ENCODE results near the gene IL36RN. TPM values are rescaled to one million over a fixed set of nuclear protein-coding genes. Genes with fewer than 3 reads are reported as not detected.

IL36RN gene
- polyA plus RNA-seq, result not detected
- long read RNA-seq, donor 1, result 0 reads
- long read RNA-seq, donor 2, result 0 reads
- long read RNA-seq, donor 3, result 0 reads
- long read RNA-seq, donor 4, result 0 reads
- long read RNA-seq, donor 5, result 0 reads
- long read RNA-seq, donor 6, result 0 reads
- long read RNA-seq, donor 7, result 0 reads
- long read RNA-seq, donor 8, partial matches to known transcripts, result 0 of 1 reads
- long read RNA-seq, donor 8, other reads (novel, unspliced or antisense), result 0 of 1 reads
- long read RNA-seq, donor 9, result 0 reads
- long read RNA-seq, donor 10, result 0 reads

- 79 to 85% (median 83%) methylated on average over 15 of the region's 15 CpGs for WGBS, 3 donors
- Histone ChIP-seq H3K4me1 (ENCODE audit: control insufficient read depth in 3 of 3, insufficient read depth in 2 of 3, low read depth in 1 of 3, low read length in 2 of 3) (peaks cover 0 to 10% (median 0%) of the 10 kb centered on the region in 3 donors), H3K9me3 (ENCODE audit: control insufficient read depth in 2 of 2, insufficient read depth in 1 of 2, low read depth in 1 of 2, low read length in 1 of 2) (peaks cover 0 to 19% of the 10 kb centered on the region in 2 donors), H3K36me3 (ENCODE audit: control insufficient read depth in 3 of 3, insufficient read depth in 2 of 3, low read depth in 1 of 3, low read length in 3 of 3) (no peaks in the 10 kb centered on the region), H3K27ac (ENCODE audit: low read depth in 1 of 3, low read length in 2 of 3) (no peak within 1 kb of the TSS), H3K4me3 (ENCODE audit: low read depth in 1 of 3, low read length in 3 of 3) (no peak within 1 kb of the TSS), H3K27me3 (ENCODE audit: control insufficient read depth in 3 of 3, insufficient read depth in 3 of 3, low read length in 3 of 3) (no peaks in the 10 kb centered on the region)
- no peak for FAIRE-seq
- DNase-seq, result no peak
Observed at GRCh38 chr2:113058998-113059960, at the start of gene IL36RN. TSS of gene IL36RN (plus strand) at chr2:113059198. CDS start at chr2:113059439, 241 bp downstream.

GRCh38 chr2:113009622-113010021 lies 49.4 kb upstream of the IL36RN start:
- FAIRE-seq, result peak; percentile 61
- no peaks in the 10 kb centered on the region for H3K36me3 ChIP-seq (ENCODE audit: control insufficient read depth in 3 of 3, insufficient read depth in 2 of 3, low read depth in 1 of 3, low read length in 3 of 3)
- DNase-seq, result no peak
- no peak overlapping the region for H3K27ac ChIP-seq (ENCODE audit: low read depth in 1 of 3, low read length in 2 of 3)
- 66 to 76% (median 74%) methylated on average over 1 of the region's 1 CpG for WGBS, 3 donors
- no peaks in the 10 kb centered on the region for H3K9me3 ChIP-seq (ENCODE audit: control insufficient read depth in 2 of 2, insufficient read depth in 1 of 2, low read depth in 1 of 2, low read length in 1 of 2)
- no peaks in the 10 kb centered on the region for H3K4me1 ChIP-seq (ENCODE audit: control insufficient read depth in 3 of 3, insufficient read depth in 2 of 3, low read depth in 1 of 3, low read length in 2 of 3)
- H3K4me3 ChIP-seq (ENCODE audit: low read depth in 1 of 3, low read length in 3 of 3), result no peak overlapping the region
- H3K27me3 ChIP-seq (ENCODE audit: control insufficient read depth in 3 of 3, insufficient read depth in 3 of 3, low read length in 3 of 3), result peaks cover 0 to 3% (median 0%) of the 10 kb centered on the region in 3 donors

GRCh38 chr2:113010088-113010487 lies 48.9 kb upstream of the IL36RN start:
- peaks cover 0 to 3% (median 0%) of the 10 kb centered on the region in 3 donors for H3K27me3 ChIP-seq (ENCODE audit: control insufficient read depth in 3 of 3, insufficient read depth in 3 of 3, low read length in 3 of 3)
- FAIRE-seq (no peak), DNase-seq (no peak)
- H3K9me3 ChIP-seq (ENCODE audit: control insufficient read depth in 2 of 2, insufficient read depth in 1 of 2, low read depth in 1 of 2, low read length in 1 of 2), result no peaks in the 10 kb centered on the region
- no peak overlapping the region for H3K27ac ChIP-seq (ENCODE audit: low read depth in 1 of 3, low read length in 2 of 3)
- no peaks in the 10 kb centered on the region for H3K36me3 ChIP-seq (ENCODE audit: control insufficient read depth in 3 of 3, insufficient read depth in 2 of 3, low read depth in 1 of 3, low read length in 3 of 3)
- H3K4me1 ChIP-seq (ENCODE audit: control insufficient read depth in 3 of 3, insufficient read depth in 2 of 3, low read depth in 1 of 3, low read length in 2 of 3), result no peaks in the 10 kb centered on the region
- 33 to 45% (median 42%) methylated on average over 2 of the region's 2 CpGs for WGBS, 3 donors
- no peak overlapping the region for H3K4me3 ChIP-seq (ENCODE audit: low read depth in 1 of 3, low read length in 3 of 3)

- H3K27ac ChIP-seq (ENCODE audit: low read depth in 1 of 3, low read length in 2 of 3), result no peak overlapping the region
- no peak for DNase-seq
- no peak for FAIRE-seq
- H3K9me3 ChIP-seq (ENCODE audit: control insufficient read depth in 2 of 2, insufficient read depth in 1 of 2, low read depth in 1 of 2, low read length in 1 of 2), result no peaks in the 10 kb centered on the region
- peaks cover 0 to 3% (median 0%) of the 10 kb centered on the region in 3 donors for H3K27me3 ChIP-seq (ENCODE audit: control insufficient read depth in 3 of 3, insufficient read depth in 3 of 3, low read length in 3 of 3)
- no peaks in the 10 kb centered on the region for H3K36me3 ChIP-seq (ENCODE audit: control insufficient read depth in 3 of 3, insufficient read depth in 2 of 3, low read depth in 1 of 3, low read length in 3 of 3)
- 88 to 97% (median 88%) methylated on average over 1 of the region's 1 CpG for WGBS, 3 donors
- H3K4me1 ChIP-seq (ENCODE audit: control insufficient read depth in 3 of 3, insufficient read depth in 2 of 3, low read depth in 1 of 3, low read length in 2 of 3), result no peaks in the 10 kb centered on the region
- no peak overlapping the region for H3K4me3 ChIP-seq (ENCODE audit: low read depth in 1 of 3, low read length in 3 of 3)
Observed at GRCh38 chr2:113011108-113011507, 47.9 kb upstream of the IL36RN start.

- H3K9me3 ChIP-seq (ENCODE audit: control insufficient read depth in 2 of 2, insufficient read depth in 1 of 2, low read depth in 1 of 2, low read length in 1 of 2), result no peaks in the 10 kb centered on the region
- no peak overlapping the region for H3K27ac ChIP-seq (ENCODE audit: low read depth in 1 of 3, low read length in 2 of 3)
- DNase-seq (no peak), FAIRE-seq (no peak)
- H3K4me1 ChIP-seq (ENCODE audit: control insufficient read depth in 3 of 3, insufficient read depth in 2 of 3, low read depth in 1 of 3, low read length in 2 of 3), result no peaks in the 10 kb centered on the region
- H3K36me3 ChIP-seq (ENCODE audit: control insufficient read depth in 3 of 3, insufficient read depth in 2 of 3, low read depth in 1 of 3, low read length in 3 of 3), result no peaks in the 10 kb centered on the region
- H3K4me3 ChIP-seq (ENCODE audit: low read depth in 1 of 3, low read length in 3 of 3), result no peak overlapping the region
- 66 to 75% (median 69%) methylated on average over 8 of the region's 8 CpGs for WGBS, 3 donors
- H3K27me3 ChIP-seq (ENCODE audit: control insufficient read depth in 3 of 3, insufficient read depth in 3 of 3, low read length in 3 of 3), result peaks cover 0 to 3% (median 0%) of the 10 kb centered on the region in 3 donors
Observed at GRCh38 chr2:113012436-113013335, 46.3 kb upstream of the IL36RN start.

GRCh38 chr2:113013336-113013661 lies 45.7 kb upstream of the IL36RN start:
- H3K9me3 ChIP-seq (ENCODE audit: control insufficient read depth in 2 of 2, insufficient read depth in 1 of 2, low read depth in 1 of 2, low read length in 1 of 2), result no peaks in the 10 kb centered on the region
- 65 to 79% (median 69%) methylated on average over 3 of the region's 3 CpGs for WGBS, 3 donors
- H3K36me3 ChIP-seq (ENCODE audit: control insufficient read depth in 3 of 3, insufficient read depth in 2 of 3, low read depth in 1 of 3, low read length in 3 of 3), result no peaks in the 10 kb centered on the region
- H3K27ac ChIP-seq (ENCODE audit: low read depth in 1 of 3, low read length in 2 of 3), result no peak overlapping the region
- no peak for FAIRE-seq
- no peak overlapping the region for H3K4me3 ChIP-seq (ENCODE audit: low read depth in 1 of 3, low read length in 3 of 3)
- no peaks in the 10 kb centered on the region for H3K4me1 ChIP-seq (ENCODE audit: control insufficient read depth in 3 of 3, insufficient read depth in 2 of 3, low read depth in 1 of 3, low read length in 2 of 3)
- no peak for DNase-seq
- H3K27me3 ChIP-seq (ENCODE audit: control insufficient read depth in 3 of 3, insufficient read depth in 3 of 3, low read length in 3 of 3), result peaks cover 0 to 3% (median 0%) of the 10 kb centered on the region in 3 donors

- Histone ChIP-seq H3K4me3 (ENCODE audit: low read depth in 1 of 3, low read length in 3 of 3) (no peak overlapping the region), H3K27ac (ENCODE audit: low read depth in 1 of 3, low read length in 2 of 3) (no peak overlapping the region), H3K27me3 (ENCODE audit: control insufficient read depth in 3 of 3, insufficient read depth in 3 of 3, low read length in 3 of 3) (peaks cover 0 to 6% (median 2%) of the 10 kb centered on the region in 3 donors), H3K36me3 (ENCODE audit: control insufficient read depth in 3 of 3, insufficient read depth in 2 of 3, low read depth in 1 of 3, low read length in 3 of 3) (no peaks in the 10 kb centered on the region), H3K4me1 (ENCODE audit: control insufficient read depth in 3 of 3, insufficient read depth in 2 of 3, low read depth in 1 of 3, low read length in 2 of 3) (no peaks in the 10 kb centered on the region), H3K9me3 (ENCODE audit: control insufficient read depth in 2 of 2, insufficient read depth in 1 of 2, low read depth in 1 of 2, low read length in 1 of 2) (peaks cover 0 to under 1% of the 10 kb centered on the region in 2 donors)
- WGBS, 3 donors, result 94 to 95% (median 94%) methylated on average over 2 of the region's 2 CpGs
- no peak for DNase-seq
- no peak for FAIRE-seq
Observed at GRCh38 chr2:113014067-113014466, 44.9 kb upstream of the IL36RN start.

GRCh38 chr2:113015042-113015441 lies 44.0 kb upstream of the IL36RN start:
- H3K4me1 ChIP-seq (ENCODE audit: control insufficient read depth in 3 of 3, insufficient read depth in 2 of 3, low read depth in 1 of 3, low read length in 2 of 3), result no peaks in the 10 kb centered on the region
- FAIRE-seq, result no peak
- peaks cover 0 to 6% (median 3%) of the 10 kb centered on the region in 3 donors for H3K27me3 ChIP-seq (ENCODE audit: control insufficient read depth in 3 of 3, insufficient read depth in 3 of 3, low read length in 3 of 3)
- no peaks in the 10 kb centered on the region for H3K36me3 ChIP-seq (ENCODE audit: control insufficient read depth in 3 of 3, insufficient read depth in 2 of 3, low read depth in 1 of 3, low read length in 3 of 3)
- H3K27ac ChIP-seq (ENCODE audit: low read depth in 1 of 3, low read length in 2 of 3), result no peak overlapping the region
- DNase-seq, result no peak
- H3K4me3 ChIP-seq (ENCODE audit: low read depth in 1 of 3, low read length in 3 of 3), result no peak overlapping the region
- 67 to 70% (median 68%) methylated on average over 1 of the region's 1 CpG for WGBS, 3 donors
- peaks cover 0 to 3% of the 10 kb centered on the region in 2 donors for H3K9me3 ChIP-seq (ENCODE audit: control insufficient read depth in 2 of 2, insufficient read depth in 1 of 2, low read depth in 1 of 2, low read length in 1 of 2)
